Measurements from ENCODE around the gene RBM26.

The RBM26 gene

DNA sequence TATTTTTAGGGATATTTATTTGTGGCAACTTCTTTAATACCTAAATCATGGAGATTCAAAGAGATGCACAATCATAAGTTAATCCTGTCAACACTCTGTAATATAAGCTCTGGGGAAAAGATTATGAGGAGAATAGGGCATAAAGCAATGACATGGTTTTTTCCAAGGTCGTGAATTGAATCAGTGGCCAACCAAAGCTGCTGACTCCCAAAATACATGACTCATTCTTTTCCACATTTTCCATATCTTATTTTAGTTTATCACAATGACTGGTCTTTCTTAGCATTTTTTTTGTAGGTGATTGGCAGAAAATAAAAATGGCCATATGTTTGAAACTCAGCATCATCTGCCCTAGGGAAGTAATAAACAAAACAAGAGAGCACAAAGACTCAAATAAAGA is 28.5 kb upstream of the RBM26 start:
- no peak overlapping the region for H3K27ac ChIP-seq
- H3K4me3 ChIP-seq (ENCODE audit: low read depth, low read length), result no peak overlapping the region
- TF ChIP-seq, protein P1, sequence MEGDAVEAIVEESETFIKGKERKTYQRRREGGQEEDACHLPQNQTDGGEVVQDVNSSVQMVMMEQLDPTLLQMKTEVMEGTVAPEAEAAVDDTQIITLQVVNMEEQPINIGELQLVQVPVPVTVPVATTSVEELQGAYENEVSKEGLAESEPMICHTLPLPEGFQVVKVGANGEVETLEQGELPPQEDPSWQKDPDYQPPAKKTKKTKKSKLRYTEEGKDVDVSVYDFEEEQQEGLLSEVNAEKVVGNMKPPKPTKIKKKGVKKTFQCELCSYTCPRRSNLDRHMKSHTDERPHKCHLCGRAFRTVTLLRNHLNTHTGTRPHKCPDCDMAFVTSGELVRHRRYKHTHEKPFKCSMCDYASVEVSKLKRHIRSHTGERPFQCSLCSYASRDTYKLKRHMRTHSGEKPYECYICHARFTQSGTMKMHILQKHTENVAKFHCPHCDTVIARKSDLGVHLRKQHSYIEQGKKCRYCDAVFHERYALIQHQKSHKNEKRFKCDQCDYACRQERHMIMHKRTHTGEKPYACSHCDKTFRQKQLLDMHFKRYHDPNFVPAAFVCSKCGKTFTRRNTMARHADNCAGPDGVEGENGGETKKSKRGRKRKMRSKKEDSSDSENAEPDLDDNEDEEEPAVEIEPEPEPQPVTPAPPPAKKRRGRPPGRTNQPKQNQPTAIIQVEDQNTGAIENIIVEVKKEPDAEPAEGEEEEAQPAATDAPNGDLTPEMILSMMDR (IDR thresholded peaks at IDR 0.05), result no peak
- H3K36me3 ChIP-seq (ENCODE audit: control insufficient read depth, insufficient read depth, low read length), result no peaks in the 10 kb centered on the region
- H3K79me2 ChIP-seq, result no peaks in the 10 kb centered on the region
- no peak overlapping the region for H3K4me2 ChIP-seq (ENCODE audit: low read length)
- no peaks in the 10 kb centered on the region for H3K9me3 ChIP-seq (ENCODE audit: control insufficient read depth, low read length)
- no peaks in the 10 kb centered on the region for H3K4me1 ChIP-seq
- H2AFZ ChIP-seq, result no peak overlapping the region
- H3K27me3 ChIP-seq (ENCODE audit: control insufficient read depth, insufficient read depth, low read length), result no peaks in the 10 kb centered on the region
- H3K9ac ChIP-seq, result no peak overlapping the region

DNA sequence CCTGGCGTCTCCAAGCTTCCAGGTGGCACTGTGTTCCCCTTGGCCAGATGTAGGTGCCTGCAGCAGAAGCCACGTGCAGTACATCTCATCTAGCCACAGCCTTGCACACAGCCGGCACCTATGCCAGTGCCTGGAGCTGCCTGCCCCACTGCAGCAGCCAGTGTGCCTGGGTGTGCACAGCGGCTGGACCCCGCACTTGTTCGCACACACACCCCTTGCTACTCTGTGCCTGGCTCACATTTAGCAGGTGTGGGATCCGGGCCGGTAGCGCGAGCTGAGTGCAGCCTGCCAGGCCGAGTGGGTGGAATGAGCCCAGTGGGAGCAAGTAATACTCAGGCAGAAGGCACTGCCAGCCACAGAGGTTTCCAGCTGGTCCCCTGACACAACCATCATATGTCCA is 26.9 kb upstream of the RBM26 start:
- no peak overlapping the region for H3K4me2 ChIP-seq (ENCODE audit: low read length)
- no peaks in the 10 kb centered on the region for H3K9me3 ChIP-seq (ENCODE audit: control insufficient read depth, low read length)
- TF ChIP-seq, protein P1 (IDR thresholded peaks at IDR 0.05), result no peak
- no peaks in the 10 kb centered on the region for H3K27me3 ChIP-seq (ENCODE audit: control insufficient read depth, insufficient read depth, low read length)
- no peaks in the 10 kb centered on the region for H3K36me3 ChIP-seq (ENCODE audit: control insufficient read depth, insufficient read depth, low read length)
- H3K4me3 ChIP-seq (ENCODE audit: low read depth, low read length), result no peak overlapping the region
- H3K4me1 ChIP-seq, result no peaks in the 10 kb centered on the region
- no peaks in the 10 kb centered on the region for H3K79me2 ChIP-seq
- H2AFZ ChIP-seq, result no peak overlapping the region
- H3K9ac ChIP-seq, result no peak overlapping the region
- no peak overlapping the region for H3K27ac ChIP-seq

DNA sequence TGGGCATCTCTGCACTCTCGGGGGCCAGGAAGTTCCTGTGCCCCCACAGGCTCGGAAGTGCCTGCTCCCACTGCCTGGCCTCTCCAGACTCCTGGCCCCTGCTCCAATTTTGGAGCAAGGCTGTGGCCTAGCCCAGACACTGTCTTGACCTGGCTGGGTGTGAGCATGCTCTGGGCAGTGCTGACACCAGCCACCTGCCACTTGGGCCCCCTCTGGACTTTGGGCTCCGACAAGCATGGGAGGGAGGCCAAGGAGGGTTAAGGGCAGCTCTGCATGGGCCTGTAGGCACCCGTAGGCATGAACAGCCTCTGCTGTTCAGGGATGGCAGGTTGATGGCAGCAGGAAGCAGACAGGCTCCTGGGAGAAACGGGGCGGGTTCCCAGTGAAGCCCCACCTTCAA is 26.0 kb upstream of the RBM26 start:
- H3K27me3 ChIP-seq (ENCODE audit: control insufficient read depth, insufficient read depth, low read length), result no peaks in the 10 kb centered on the region
- no peak overlapping the region for H2AFZ ChIP-seq
- no peaks in the 10 kb centered on the region for H3K4me1 ChIP-seq
- no peaks in the 10 kb centered on the region for H3K9me3 ChIP-seq (ENCODE audit: control insufficient read depth, low read length)
- H3K4me2 ChIP-seq (ENCODE audit: low read length), result no peak overlapping the region
- no peak overlapping the region for H3K27ac ChIP-seq
- TF ChIP-seq, protein P1 (IDR thresholded peaks at IDR 0.05), result no peak
- no peak overlapping the region for H3K4me3 ChIP-seq (ENCODE audit: low read depth, low read length)
- no peaks in the 10 kb centered on the region for H3K36me3 ChIP-seq (ENCODE audit: control insufficient read depth, insufficient read depth, low read length)
- no peaks in the 10 kb centered on the region for H3K79me2 ChIP-seq
- H3K9ac ChIP-seq, result no peak overlapping the region

DNA sequence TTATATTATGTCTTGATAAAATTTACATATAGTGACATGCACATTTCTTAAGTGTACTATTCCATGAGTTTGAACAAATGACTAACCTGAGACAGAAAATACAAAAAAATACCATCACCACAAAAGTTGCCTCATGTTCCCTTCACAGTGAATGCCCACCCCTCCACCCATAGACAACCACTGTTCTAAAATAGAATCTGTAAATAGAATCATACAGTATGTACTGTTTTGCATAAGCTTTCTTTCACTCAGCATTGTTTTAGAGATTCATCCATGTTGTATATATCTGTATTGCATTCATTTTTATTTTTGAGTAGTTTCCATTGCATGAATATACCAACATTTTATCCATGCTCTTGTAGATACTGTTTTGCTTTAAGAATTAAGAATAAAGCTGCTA is 23.3 kb upstream of the RBM26 start:
- H3K9ac ChIP-seq, result no peak overlapping the region
- TF ChIP-seq, protein P1 (IDR thresholded peaks at IDR 0.05), result no peak
- no peaks in the 10 kb centered on the region for H3K27me3 ChIP-seq (ENCODE audit: control insufficient read depth, insufficient read depth, low read length)
- no peaks in the 10 kb centered on the region for H3K9me3 ChIP-seq (ENCODE audit: control insufficient read depth, low read length)
- no peaks in the 10 kb centered on the region for H3K79me2 ChIP-seq
- no peak overlapping the region for H2AFZ ChIP-seq
- no peak overlapping the region for H3K4me2 ChIP-seq (ENCODE audit: low read length)
- no peaks in the 10 kb centered on the region for H3K4me1 ChIP-seq
- H3K27ac ChIP-seq, result no peak overlapping the region
- no peak overlapping the region for H3K4me3 ChIP-seq (ENCODE audit: low read depth, low read length)
- no peaks in the 10 kb centered on the region for H3K36me3 ChIP-seq (ENCODE audit: control insufficient read depth, insufficient read depth, low read length)

DNA sequence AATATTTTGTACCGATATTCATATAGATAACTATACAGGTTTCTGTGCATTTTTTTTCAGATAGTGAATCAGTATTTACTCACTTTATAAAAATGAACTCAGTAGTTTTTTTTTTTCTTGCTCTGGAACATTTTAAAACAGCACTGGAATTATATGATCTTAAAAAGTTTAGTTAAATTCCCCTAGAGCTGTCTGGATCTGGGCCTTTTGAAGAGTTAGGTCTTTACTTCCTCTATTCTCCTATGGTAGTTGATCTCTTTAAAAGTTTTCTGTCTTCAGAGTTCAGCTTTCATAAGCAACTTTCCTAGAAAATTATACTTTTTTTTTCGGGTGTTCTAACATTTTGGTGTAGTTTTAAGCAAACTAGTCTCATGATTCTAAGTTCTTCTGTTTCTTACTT is 21.8 kb upstream of the RBM26 start:
- H3K9ac ChIP-seq, result no peak overlapping the region
- TF ChIP-seq, protein P1 (IDR thresholded peaks at IDR 0.05), result no peak
- no peaks in the 10 kb centered on the region for H3K36me3 ChIP-seq (ENCODE audit: control insufficient read depth, insufficient read depth, low read length)
- no peaks in the 10 kb centered on the region for H3K9me3 ChIP-seq (ENCODE audit: control insufficient read depth, low read length)
- H3K4me1 ChIP-seq, result no peaks in the 10 kb centered on the region
- no peak overlapping the region for H3K27ac ChIP-seq
- no peak overlapping the region for H3K4me2 ChIP-seq (ENCODE audit: low read length)
- H3K27me3 ChIP-seq (ENCODE audit: control insufficient read depth, insufficient read depth, low read length), result no peaks in the 10 kb centered on the region
- H2AFZ ChIP-seq, result no peak overlapping the region
- no peak overlapping the region for H3K4me3 ChIP-seq (ENCODE audit: low read depth, low read length)
- H3K79me2 ChIP-seq, result no peaks in the 10 kb centered on the region
